Common myeloid progenitor, CD34-positive (primary cell): ENCODE results near the gene LRP1B.

ENCODE experiments used
- CTCF ChIA-PET: fragments of 350-600 bp; sonication (Branson Sonifier 250); formaldehyde crosslinking; loops from one replicate; lab custom pipeline; 2021; ENCODE audit warnings: antibody characterized with exemption; lab: Charles Lee
- POLR2A ChIA-PET: fragments of 350-600 bp; sonication (Branson Sonifier 250); formaldehyde crosslinking; loops from one replicate; lab custom pipeline; 2021; ENCODE audit warnings: antibody characterized with exemption; lab: Charles Lee
- DNase-seq, 3 donors: peaks; one replicate each; pipeline versions ENCODE4 v3.0.0 to v3.0.0-alpha.2; 2013
- H3K27ac ChIP-seq, 2 experiments: 1 replicate in 1 of 2; 2 replicates in 1 of 2; pipeline ENCODE4 v1.7.0; 2013; ENCODE audit warnings: inconsistent platforms in 2 of 2, low read length in 2 of 2, mild to moderate bottlenecking in 2 of 2, low read depth in 1 of 2, moderate library complexity in 1 of 2; ENCODE audit not compliant: severe bottlenecking in 2 of 2, insufficient read depth in 1 of 2, poor library complexity in 1 of 2
- H3K27me3 ChIP-seq, 5 experiments: replicated peaks in 2 of 5; 1 replicate in 3 of 5; 2 replicates in 2 of 5; pipeline versions ENCODE4 v1.6.1 to v1.7.0; 2013; ENCODE audit warnings: low read length in 4 of 5, mild to moderate bottlenecking in 2 of 5, moderate library complexity in 2 of 5, inconsistent platforms in 1 of 5; ENCODE audit not compliant: insufficient read depth in 5 of 5, control insufficient read depth in 4 of 5
- H3K36me3 ChIP-seq, 4 experiments: 1 replicate in 2 of 4; 2 replicates in 2 of 4; pipeline versions ENCODE4 v1.6.1 to v1.7.0; 2013; ENCODE audit warnings: low read length in 3 of 4, control low read depth in 1 of 4, mild to moderate bottlenecking in 1 of 4; ENCODE audit not compliant: control insufficient read depth in 4 of 4, insufficient read depth in 4 of 4
- H3K4me1 ChIP-seq, 4 experiments: 1 replicate in 3 of 4; 2 replicates in 1 of 4; pipeline versions ENCODE4 v1.6.1 to v1.7.1; 2013; ENCODE audit warnings: low read length in 3 of 4, mild to moderate bottlenecking in 3 of 4, control low read depth in 1 of 4, inconsistent platforms in 1 of 4, moderate library complexity in 1 of 4; ENCODE audit not compliant: control insufficient read depth in 4 of 4, insufficient read depth in 4 of 4; ENCODE audit errors: control extremely low read depth in 1 of 4
- H3K4me3 ChIP-seq, 7 experiments: 1 replicate in 4 of 7; 2 replicates in 3 of 7; pipeline versions ENCODE4 v1.5.1 to v1.7.0; 2013; ENCODE audit warnings: mild to moderate bottlenecking in 7 of 7, low read length in 6 of 7, moderate library complexity in 6 of 7, inconsistent platforms in 2 of 7, low read depth in 2 of 7, control low read depth in 1 of 7; ENCODE audit not compliant: insufficient read depth in 4 of 7, control insufficient read depth in 1 of 7; ENCODE audit errors: extremely low read depth in 1 of 7
- H3K9me3 ChIP-seq, 5 experiments: 1 replicate in 4 of 5; 2 replicates in 1 of 5; pipeline versions ENCODE4 v1.6.1 to v1.7.1; 2013; ENCODE audit warnings: low read length in 4 of 5, mild to moderate bottlenecking in 2 of 5, inconsistent platforms in 1 of 5, low read depth in 1 of 5, moderate library complexity in 1 of 5; ENCODE audit not compliant: control insufficient read depth in 4 of 5, insufficient read depth in 2 of 5; ENCODE audit errors: control extremely low read depth in 1 of 5
- WGBS: methylation state at CpG from one replicate; pipeline ENCODE4 v1.1.5; 2013; ENCODE audit not compliant: insufficient coverage; 5-methylcytosine and 5-hydroxymethylcytosine counted together

The LRP1B gene

GRCh38 chr2:140246058-140246457, 1884.8 kb downstream of the LRP1B start:
- Histone ChIP-seq H3K27me3 (no peaks in the 10 kb centered on the region), H3K4me3 (no peak overlapping the region), H3K36me3 (no peaks in the 10 kb centered on the region), H3K9me3 (no peaks in the 10 kb centered on the region), H3K27ac (no peak overlapping the region), H3K4me1 (no peaks in the 10 kb centered on the region)
- CTCF ChIA-PET, result interaction anchor here (1.3 kb wide), 1 partner anchor 9 kb away, joined by 3 read pairs; no protein-coding TSS in a partner anchor
- POLR2A ChIA-PET, result no interaction called here
- WGBS, result no CpG with 5 or more reads among the region's 1 CpG
- DNase-seq, result no peak

- POLR2A ChIA-PET, result no interaction called here
- Histone ChIP-seq H3K4me3 (no peak overlapping the region), H3K27ac (no peak overlapping the region), H3K9me3 (no peaks in the 10 kb centered on the region), H3K27me3 (no peaks in the 10 kb centered on the region), H3K4me1 (no peaks in the 10 kb centered on the region), H3K36me3 (no peaks in the 10 kb centered on the region)
- WGBS, result no CpG with 5 or more reads among the region's 1 CpG
- CTCF ChIA-PET, result no interaction called here
- no peak for DNase-seq
These were observed 1887.9 kb downstream of the LRP1B start for GRCh38 chr2:140242889-140243288.

- Histone ChIP-seq H3K27ac (no peak overlapping the region), H3K4me3 (no peak overlapping the region), H3K4me1 (no peaks in the 10 kb centered on the region), H3K36me3 (no peaks in the 10 kb centered on the region), H3K27me3 (no peaks in the 10 kb centered on the region), H3K9me3 (peaks cover 0 to 1% (median 0%) of the 10 kb centered on the region in 5 experiments)
- WGBS, result no CpG with 5 or more reads among the region's 3 CpGs
- DNase-seq, result no peak
- ChIA-PET CTCF (no interaction called here), POLR2A (no interaction called here)
These were observed 1896.7 kb downstream of the LRP1B start for GRCh38 chr2:140234116-140234515.

GRCh38 chr2:140210963-140211362, 1919.9 kb downstream of the LRP1B start:
- WGBS, result 69% methylated on average over 2 of the region's 2 CpGs
- CTCF ChIA-PET, result no interaction called here
- H3K27ac ChIP-seq, result no peak overlapping the region
- H3K9me3 ChIP-seq, result no peaks in the 10 kb centered on the region
- H3K4me3 ChIP-seq, result no peak overlapping the region
- POLR2A ChIA-PET, result no interaction called here
- no peaks in the 10 kb centered on the region for H3K4me1 ChIP-seq
- H3K36me3 ChIP-seq, result no peaks in the 10 kb centered on the region
- no peaks in the 10 kb centered on the region for H3K27me3 ChIP-seq
- DNase-seq, result no peak

- H3K4me3 ChIP-seq, result no peak overlapping the region
- H3K9me3 ChIP-seq, result no peaks in the 10 kb centered on the region
- H3K36me3 ChIP-seq, result no peaks in the 10 kb centered on the region
- WGBS, result 93% methylated on average over 1 of the region's 2 CpGs
- no peak for DNase-seq
- no peaks in the 10 kb centered on the region for H3K27me3 ChIP-seq
- H3K27ac ChIP-seq, result no peak overlapping the region
- no peaks in the 10 kb centered on the region for H3K4me1 ChIP-seq
- CTCF ChIA-PET, result no interaction called here
- POLR2A ChIA-PET, result no interaction called here
These were observed 1925.7 kb downstream of the LRP1B start for GRCh38 chr2:140205093-140205492.

- H3K27ac ChIP-seq, result no peak overlapping the region
- no peaks in the 10 kb centered on the region for H3K9me3 ChIP-seq
- no peak overlapping the region for H3K4me3 ChIP-seq
- H3K36me3 ChIP-seq, result no peaks in the 10 kb centered on the region
- no peaks in the 10 kb centered on the region for H3K27me3 ChIP-seq
- CTCF ChIA-PET, result no interaction called here
- WGBS, result 96% methylated on average over 4 of the region's 6 CpGs
- DNase-seq, result no peak
- H3K4me1 ChIP-seq, result no peaks in the 10 kb centered on the region
- POLR2A ChIA-PET, result interaction anchor here (0.5 kb wide), 1 partner anchor 126 kb away, joined by 4 read pairs; no protein-coding TSS in a partner anchor
These were observed 1927.5 kb downstream of the LRP1B start for GRCh38 chr2:140203347-140203746.

GRCh38 chr2:140201572-140201971, 1929.2 kb downstream of the LRP1B start:
- H3K36me3 ChIP-seq, result no peaks in the 10 kb centered on the region
- H3K4me1 ChIP-seq, result no peaks in the 10 kb centered on the region
- DNase-seq, result no peak
- H3K4me3 ChIP-seq, result no peak overlapping the region
- WGBS, result 86% methylated on average over 1 of the region's 2 CpGs
- no peaks in the 10 kb centered on the region for H3K27me3 ChIP-seq
- H3K9me3 ChIP-seq, result no peaks in the 10 kb centered on the region
- POLR2A ChIA-PET, result no interaction called here
- CTCF ChIA-PET, result no interaction called here
- no peak overlapping the region for H3K27ac ChIP-seq
